Stimulated activated CD4-positive, alpha-beta T cell treated with anti-CD3 and anti-CD28 coated beads, Interleukin-4, amount 100 ng/mL, for 48 hours (primary cell): ENCODE results near the gene ZNF202.
"Not testable (repeated sequence)": the region's sequence is repeated elsewhere in the genome, so short reads cannot be mapped to it uniquely, and the experiment has no call there.

Experiments used
- DNase-seq, 2 donors: peaks; one replicate each; pipeline ENCODE4 v3.0.0-alpha.2; 2020; ENCODE audit warnings: low read depth in 2 of 2

Gene ZNF202

GRCh38 chr11:123742031-123742723, 717 bp upstream of the ZNF202 start:
- DNase-seq: no peak

- DNase-seq: no peak
Measured at GRCh38 chr11:123740787-123741158, 687 bp downstream of the ZNF202 start.

DNA sequence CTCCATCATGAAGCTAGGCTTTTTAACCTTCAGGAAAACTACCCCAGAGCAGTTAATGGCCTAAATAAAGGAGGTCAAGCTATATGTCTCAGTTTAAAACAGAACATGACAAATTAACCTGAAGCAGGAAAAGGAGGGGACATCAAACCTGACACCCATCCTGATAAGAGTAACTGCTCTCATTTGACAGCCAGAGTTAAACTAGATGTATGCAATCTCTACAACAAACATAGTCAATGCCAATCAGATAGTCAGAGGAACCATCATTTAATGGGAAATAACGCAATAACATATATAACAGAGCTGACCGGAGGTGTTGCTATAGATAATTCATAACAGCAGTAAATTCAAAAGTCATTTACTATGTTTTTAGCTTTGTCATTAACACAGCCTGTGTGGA, 3.1 kb downstream of the ZNF202 start:
- no peak for DNase-seq

- no peak for DNase-seq
Measured at GRCh38 chr11:123736769-123737168, 4.7 kb downstream of the ZNF202 start.

DNA sequence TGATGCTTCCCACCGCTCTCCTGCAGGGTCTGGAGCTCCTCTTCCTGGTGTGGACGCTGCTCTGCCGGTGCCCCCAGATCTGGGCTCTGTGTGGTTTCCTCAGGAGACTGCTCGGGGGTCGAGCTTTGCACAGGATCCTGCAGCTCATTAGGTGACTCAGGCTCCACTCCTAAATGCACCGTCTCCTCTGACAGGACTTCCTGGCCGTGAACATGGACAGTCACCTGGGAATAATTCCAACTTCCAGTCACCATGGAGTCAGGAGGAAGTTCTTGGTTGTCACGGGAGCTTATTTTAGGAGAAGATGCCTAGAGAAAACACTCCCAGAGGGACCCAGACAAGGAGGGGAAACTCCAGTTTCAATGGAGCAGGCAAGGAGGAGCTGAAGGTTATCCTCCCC, 11.9 kb downstream of the ZNF202 start:
- DNase-seq: no peak

GRCh38 chr11:123725995-123726655, 15.3 kb downstream of the ZNF202 start:
- no peak for DNase-seq

- no peak for DNase-seq
Measured at GRCh38 chr11:123719452-123719851, 22.0 kb downstream of the ZNF202 start.

DNA sequence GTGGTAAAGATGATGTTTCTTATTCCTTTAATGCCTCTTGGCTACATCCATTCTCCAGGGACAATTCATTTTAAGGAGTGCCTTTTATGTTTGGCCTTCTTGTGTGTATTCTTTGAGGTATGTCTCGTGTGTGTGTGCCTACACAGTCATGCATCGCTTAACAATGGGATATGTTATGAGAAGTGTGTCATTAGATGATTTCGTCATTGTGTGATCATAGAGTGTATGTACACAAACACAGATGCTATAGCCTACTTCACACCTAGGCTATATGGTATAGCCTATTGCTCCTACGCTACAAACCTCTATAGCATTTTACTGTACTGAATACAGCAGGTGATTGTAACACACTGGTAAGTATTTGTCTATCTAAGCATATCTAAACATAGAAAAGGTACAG, 23.0 kb downstream of the ZNF202 start:
- DNase-seq: no peak

- no peak for DNase-seq
Measured at GRCh38 chr11:123718063-123718462, 23.4 kb downstream of the ZNF202 start.

DNA sequence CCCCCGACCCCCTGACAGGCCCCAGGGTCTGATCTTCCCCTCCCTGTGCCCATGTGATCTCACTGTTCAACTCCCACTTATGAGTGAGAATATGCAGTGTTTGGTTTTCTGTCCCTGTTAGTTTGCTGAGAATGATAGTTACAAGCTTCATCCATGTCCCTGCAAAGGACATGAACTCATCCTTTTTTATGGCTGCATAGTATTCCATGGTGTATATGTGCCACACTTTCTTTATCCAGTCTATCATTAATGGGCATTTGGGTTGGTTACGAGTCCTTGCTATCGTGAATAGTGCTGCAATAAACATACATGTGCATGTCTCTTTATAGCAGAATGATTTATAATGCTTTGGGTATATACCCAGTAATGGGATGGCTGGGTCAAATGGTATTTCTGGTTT, 28.8 kb downstream of the ZNF202 start:
- DNase-seq: not testable (repeated sequence)

DNA sequence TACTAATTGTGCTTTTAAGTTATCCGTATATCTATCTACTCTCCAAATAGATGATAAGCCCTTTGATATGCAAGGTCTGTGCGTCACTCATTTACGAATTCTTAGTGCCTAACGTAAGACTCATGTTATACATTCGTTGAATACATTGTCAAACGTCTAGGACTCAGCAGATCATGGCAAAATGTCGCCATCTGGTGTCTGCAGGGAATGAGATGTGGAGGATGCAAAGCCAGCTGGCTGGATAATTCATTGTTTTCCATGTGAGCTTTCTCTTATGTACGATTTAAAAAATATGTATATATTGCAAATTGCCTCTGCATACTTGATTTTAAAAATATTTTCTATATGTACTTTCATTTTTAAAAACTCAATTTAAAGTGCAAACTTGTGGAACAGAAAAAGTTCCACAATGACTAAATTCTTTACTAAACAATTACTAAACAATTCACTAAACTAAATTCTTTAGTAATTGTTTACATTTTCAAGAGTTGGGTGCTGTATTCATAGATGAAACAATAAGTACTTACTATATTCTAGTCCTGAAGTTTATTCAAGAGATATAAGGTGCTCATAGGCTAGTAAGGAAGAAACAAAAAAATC, 33.8 kb downstream of the ZNF202 start:
- DNase-seq: peak; percentile 36 to 42

DNA sequence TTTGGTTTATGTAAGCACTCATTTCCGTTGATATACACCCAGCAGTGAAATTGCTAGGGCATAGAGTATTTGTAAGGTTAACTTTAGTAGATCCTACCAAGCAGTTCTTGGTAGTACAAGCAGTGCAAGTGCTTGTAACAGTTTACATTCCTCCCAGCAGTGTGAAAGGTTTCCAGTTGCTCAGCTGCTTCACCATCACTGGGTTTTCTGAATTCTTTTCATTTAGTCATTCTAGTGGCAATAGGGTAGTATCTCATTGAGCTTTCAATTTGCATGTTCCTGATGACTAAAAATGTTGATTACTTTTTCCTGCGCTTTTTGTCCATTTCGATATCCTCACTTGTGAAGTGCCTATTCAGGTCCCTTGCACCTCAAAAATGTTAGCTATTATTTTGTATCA, 34.3 kb downstream of the ZNF202 start:
- no peak for DNase-seq

- DNase-seq: no peak
Measured at GRCh38 chr11:123704341-123704740, 37.1 kb downstream of the ZNF202 start.

- no peak for DNase-seq
Measured at GRCh38 chr11:123702696-123703095, 38.8 kb downstream of the ZNF202 start.

DNA sequence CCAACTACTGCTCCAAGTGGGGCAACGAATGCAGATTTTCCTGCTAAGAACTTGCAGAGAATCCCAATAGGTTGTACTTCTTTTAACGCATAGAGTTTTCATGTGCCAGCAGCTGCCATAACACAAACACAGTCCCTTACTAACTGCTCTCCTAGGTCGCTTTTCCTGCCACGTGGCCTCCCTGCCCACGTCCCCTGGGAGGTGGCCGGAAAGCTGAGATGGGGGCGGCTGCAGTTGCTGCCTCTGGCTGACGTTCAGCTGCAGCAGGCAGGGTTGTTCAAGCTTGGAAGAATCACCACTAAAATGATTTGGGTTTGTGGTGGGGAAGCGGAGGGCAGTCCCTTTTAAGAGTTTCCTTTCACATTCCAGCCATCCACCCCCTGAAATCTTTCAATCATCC, 39.3 kb downstream of the ZNF202 start:
- no peak for DNase-seq

- no peak for DNase-seq
Measured at GRCh38 chr11:123700772-123701171, 40.7 kb downstream of the ZNF202 start.

GRCh38 chr11:123698546-123699127, 42.8 kb downstream of the ZNF202 start:
- no peak for DNase-seq

DNA sequence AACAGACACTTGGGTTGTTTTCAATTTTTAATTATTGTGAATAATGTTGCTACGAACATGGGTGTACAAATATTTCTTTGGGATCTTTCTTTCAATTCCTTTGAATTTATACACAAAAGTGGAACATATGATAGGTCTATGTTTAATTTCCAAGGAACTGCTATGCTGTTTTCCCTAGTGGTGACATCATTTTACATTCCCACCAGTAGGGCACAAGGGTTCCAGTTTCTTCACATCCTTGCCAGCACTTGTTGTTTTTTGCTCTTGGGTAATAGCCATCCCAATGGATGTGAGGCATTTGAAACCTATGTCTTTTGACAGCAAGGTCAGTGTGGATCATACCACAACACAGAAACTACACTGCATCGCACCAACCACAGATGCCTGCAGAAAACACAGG, 45.3 kb downstream of the ZNF202 start:
- no peak for DNase-seq

- DNase-seq: no peak
Measured at GRCh38 chr11:123695231-123695630, 46.2 kb downstream of the ZNF202 start.

- no peak for DNase-seq
Measured at GRCh38 chr11:123694551-123694950, 46.9 kb downstream of the ZNF202 start.

- no peak for DNase-seq
Measured at GRCh38 chr11:123692961-123693360, 48.5 kb downstream of the ZNF202 start.

GRCh38 chr11:123690485-123690884, 51.0 kb downstream of the ZNF202 start:
- peak; percentile 5 to 7 for DNase-seq

DNA sequence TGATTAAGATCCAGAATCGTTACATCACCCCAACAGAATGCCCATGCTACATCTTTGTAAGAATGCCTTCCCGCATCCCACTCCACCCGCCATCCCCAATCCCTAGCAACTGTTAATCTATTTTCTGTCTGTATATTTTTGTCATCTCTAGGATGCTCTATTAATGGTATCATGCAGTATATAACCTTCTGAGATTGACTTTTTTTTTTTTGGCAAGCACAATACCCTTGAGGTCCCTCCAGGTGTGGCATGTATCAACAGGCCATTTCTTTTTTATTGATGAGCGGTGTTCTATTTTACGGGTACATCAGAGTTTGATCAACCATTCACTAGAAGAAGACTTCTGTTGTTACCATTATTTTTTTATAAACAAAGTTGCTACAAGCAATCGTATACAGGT, 56.9 kb downstream of the ZNF202 start:
- DNase-seq: no peak
